Stimulated activated CD8-positive, alpha-beta memory T cell treated with anti-CD3 and anti-CD28 coated beads, Interleukin-4, amount 100 ng/mL, for 48 hours (primary cell): ENCODE measurements around the gene HERC5.
A peak's percentile ranks its signal among the peaks of the same experiment; 100 is the strongest.
"Not testable (repeated sequence)": the region's sequence is repeated elsewhere in the genome, so short reads cannot be mapped to it uniquely, and the experiment has no call there.

ENCODE experiments used
- DNase-seq: peaks from one replicate; pipeline ENCODE4 v3.0.0-alpha.2; 2020

The HERC5 gene

DNA sequence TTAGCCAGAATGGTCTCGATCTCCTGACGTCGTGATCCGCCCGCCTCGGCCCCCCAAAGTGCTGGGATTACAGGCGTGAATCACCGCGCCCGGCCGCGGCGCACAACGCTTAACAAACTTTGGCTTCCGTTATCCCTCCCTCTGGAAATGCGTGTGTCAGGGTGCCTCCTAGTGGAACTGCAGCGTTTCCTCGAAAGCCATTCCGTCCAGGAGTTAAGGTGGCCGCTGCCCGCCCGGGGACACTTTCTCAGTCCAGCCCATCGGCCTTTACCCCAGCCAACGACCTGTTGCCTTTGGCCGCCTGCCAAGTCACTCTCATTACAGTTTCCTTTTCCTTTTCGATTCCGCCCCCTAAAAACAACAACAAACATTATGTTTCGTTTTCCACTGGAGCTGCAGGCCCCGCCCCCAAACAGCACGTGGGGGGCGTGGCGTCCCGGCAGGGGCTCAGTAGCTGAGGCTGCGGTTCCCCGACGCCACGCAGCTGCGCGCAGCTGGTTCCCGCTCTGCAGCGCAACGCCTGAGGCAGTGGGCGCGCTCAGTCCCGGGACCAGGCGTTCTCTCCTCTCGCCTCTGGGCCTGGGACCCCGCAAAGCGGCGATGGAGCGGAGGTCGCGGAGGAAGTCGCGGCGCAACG is at the start of gene HERC5:
HERC5 (plus strand) TSS at position 450 of the 637 bp plus-strand sequence; CDS start at position 601, 151 bp downstream.
- DNase-seq = peak; percentile 88

- DNase-seq = no peak
Observed at GRCh38 chr4:88409206-88409605, 47.7 kb upstream of the HERC5 start.

DNA sequence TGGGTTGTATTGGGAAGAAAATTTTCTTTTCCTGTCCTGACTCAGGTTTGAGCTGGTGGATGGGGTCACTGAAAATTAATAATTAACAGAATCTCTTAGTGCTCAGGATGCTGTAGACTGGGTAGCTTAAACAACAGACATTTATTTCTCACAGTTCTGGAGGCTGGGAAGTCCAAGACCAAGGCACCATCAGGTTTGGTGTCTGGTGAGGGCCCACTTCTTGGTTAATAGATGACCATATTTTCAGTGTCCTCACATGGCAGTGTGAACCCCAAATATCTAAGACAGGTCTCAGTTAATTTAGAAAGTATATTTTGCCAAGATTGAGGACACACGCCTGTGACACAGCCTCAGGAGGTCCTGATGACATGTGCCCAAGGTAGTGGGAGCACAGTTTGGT is 47.1 kb upstream of the HERC5 start:
- DNase-seq = no peak

DNA sequence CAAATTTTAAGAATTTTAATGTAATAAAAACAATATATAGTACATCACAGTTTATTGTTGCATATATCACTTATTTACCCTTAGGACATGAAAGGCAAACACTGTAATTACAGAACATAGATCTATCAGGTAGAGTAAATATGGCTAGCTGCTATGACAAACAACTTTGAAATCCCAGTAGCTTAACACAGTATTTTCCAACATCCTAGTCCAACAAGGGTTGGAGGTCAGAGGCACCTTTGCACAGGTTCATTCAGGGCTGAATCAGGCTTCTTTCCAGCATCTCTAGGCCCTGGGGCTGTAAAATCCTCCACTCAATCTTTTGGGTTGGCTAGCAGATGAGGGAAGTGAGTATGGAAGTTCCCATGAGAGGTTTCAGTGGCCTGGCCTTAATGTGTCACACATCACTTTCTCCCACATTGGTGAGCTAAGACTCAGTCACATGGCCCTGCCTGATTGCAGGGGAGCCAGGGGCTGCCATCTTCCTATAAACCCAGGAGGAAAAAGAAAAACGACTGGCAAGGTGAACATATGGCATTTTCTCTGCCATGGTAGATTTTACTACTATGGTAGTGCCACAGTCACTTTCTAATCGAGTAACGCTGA is 45.3 kb upstream of the HERC5 start:
- peak; percentile 33 for DNase-seq

GRCh38 chr4:88413801-88414200 is 43.1 kb upstream of the HERC5 start:
- no peak for DNase-seq

DNA sequence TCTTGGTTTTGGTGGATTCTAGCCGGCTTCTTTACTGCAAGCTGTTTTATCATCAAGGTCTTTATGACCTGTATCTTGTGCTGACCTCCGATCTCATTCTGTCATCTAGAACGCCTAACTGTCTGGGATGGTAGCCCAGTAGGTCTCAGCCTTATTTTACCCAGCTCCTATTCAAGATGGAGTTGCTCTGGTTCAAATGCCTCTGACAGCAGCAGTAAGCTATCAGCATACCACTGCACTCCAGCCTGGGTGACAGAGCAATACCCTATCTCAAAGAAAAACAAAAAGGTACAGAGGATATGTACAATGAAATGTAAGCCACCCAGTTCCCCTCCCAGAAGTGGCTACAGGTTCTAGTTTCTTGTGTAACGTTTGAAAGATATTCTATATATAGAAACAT is 42.2 kb upstream of the HERC5 start:
- no peak for DNase-seq

DNA sequence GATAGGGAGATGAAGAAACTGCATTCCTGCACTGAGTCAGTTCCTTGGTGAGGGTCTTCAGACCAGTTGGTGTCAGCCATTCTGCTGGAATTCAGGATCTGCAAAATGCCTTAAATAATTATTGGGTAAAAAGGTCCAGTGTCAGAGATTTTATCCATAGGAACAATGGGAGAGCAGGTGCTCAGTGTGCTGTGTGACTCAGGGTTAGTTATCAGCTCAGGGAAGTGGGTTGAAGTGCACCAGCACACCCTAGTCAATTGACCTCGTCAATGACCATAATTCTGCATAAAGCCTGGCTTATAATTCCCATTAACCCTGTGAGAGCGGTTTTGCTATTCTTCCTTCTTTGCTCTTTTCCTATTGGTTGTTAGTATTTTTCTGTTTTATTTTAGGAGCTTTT is 40.9 kb upstream of the HERC5 start:
- no peak for DNase-seq

GRCh38 chr4:88418411-88418810 is 38.5 kb upstream of the HERC5 start:
- no peak for DNase-seq

- no peak for DNase-seq
Observed at GRCh38 chr4:88419874-88420273, 37.0 kb upstream of the HERC5 start.

GRCh38 chr4:88420844-88421243 is 36.1 kb upstream of the HERC5 start:
- no peak for DNase-seq

DNA sequence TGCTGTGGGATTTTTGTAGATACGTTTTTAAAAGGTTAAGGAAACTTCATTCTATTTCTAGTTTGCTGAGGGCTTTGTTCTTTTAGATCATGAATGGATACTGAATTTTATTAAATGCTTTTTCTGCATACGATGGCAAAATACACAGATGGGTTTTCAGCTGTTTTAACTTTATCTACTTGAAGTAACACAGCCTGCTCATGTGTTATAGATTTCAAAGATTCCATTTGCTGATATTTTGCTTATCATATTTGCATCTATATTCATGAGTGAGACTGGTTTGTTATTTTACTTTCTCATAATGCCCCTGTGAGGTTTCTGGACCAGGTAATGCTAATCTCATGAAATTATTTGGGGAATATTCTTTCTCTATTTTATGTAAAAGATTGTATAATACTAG is 34.5 kb upstream of the HERC5 start:
- no peak for DNase-seq

- DNase-seq = no peak
Observed at GRCh38 chr4:88429401-88429800, 27.5 kb upstream of the HERC5 start.

GRCh38 chr4:88435987-88436693 is 20.8 kb upstream of the HERC5 start:
- DNase-seq = no peak

GRCh38 chr4:88437873-88438272 is 19.0 kb upstream of the HERC5 start:
- DNase-seq = not testable (repeated sequence)

GRCh38 chr4:88439161-88439760 is 17.7 kb upstream of the HERC5 start:
- no peak for DNase-seq

GRCh38 chr4:88440146-88440545 is 16.8 kb upstream of the HERC5 start:
- DNase-seq = no peak

- no peak for DNase-seq
Observed at GRCh38 chr4:88441696-88442095, 15.2 kb upstream of the HERC5 start.

DNA sequence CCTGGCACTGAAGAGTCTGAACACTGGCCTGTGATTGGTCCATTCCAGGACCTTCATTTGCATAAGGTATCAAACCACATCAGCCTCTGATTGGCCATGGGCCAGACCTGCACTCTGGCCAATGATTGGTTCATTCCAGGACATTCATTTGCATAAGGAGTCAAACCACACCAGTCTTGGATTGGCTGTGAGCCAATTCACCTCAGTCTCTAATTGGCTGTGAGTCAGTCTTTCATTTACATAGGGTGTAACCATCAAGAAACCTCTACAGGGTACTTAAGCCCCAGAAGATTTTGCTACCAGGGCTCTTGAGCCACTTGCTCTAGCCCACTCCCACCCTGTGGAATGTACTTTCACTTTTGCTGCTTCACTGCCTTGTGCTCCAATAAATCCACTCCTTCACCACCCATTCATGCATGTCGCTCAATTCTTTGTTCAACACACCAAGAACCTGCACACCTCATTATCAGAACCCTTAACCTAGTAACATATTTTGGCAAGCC is 14.2 kb upstream of the HERC5 start:
- no peak for DNase-seq

DNA sequence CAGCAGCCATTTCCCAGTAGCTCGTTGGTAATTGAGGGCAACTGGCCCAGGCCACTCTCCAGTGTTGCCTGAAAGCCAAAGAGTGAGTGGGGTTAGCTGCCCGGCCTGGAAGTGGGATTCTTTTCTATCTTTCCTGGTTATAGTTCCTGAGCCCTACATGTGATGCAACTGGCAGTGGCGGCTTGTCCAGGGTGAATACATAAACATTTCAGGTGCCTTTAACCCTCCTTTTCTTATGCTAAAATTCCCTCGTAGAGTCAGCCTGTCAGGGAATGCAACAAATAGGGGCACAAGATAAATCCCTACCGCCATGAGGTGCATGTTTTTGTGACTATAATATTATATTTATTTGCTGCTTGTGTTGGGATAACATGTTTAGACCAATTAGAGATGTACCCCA is 13.4 kb upstream of the HERC5 start:
- no peak for DNase-seq

- DNase-seq = no peak
Observed at GRCh38 chr4:88445252-88445651, 11.7 kb upstream of the HERC5 start.

- DNase-seq = no peak
Observed at GRCh38 chr4:88446124-88446523, 10.8 kb upstream of the HERC5 start.

- no peak for DNase-seq
Observed at GRCh38 chr4:88447371-88448095, 9.4 kb upstream of the HERC5 start.

- DNase-seq = not testable (repeated sequence)
Observed at GRCh38 chr4:88448211-88448765, 8.6 kb upstream of the HERC5 start.
